ENCODE data around the gene KRT10.

The KRT10 gene

DNA sequence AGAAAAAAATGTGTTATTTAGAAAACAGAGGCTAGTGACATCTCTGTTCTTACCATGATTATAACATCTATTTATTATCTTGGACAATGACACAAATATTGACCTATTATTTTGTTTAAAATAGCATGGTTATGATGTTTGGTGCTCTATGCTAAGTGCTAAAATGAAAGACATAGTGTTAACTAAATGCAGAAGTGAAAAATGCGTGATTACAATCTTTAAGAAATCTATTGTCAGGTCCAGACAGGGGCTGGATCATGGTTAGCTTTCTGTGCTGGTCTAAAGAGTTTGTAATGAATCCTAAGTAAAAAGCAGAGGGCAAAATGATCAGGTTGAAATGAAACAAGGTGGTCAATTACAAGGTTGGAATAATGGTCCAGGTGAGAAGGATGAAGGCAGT is 22.0 kb downstream of the KRT10 start:
- no peak for DNase-seq

DNA sequence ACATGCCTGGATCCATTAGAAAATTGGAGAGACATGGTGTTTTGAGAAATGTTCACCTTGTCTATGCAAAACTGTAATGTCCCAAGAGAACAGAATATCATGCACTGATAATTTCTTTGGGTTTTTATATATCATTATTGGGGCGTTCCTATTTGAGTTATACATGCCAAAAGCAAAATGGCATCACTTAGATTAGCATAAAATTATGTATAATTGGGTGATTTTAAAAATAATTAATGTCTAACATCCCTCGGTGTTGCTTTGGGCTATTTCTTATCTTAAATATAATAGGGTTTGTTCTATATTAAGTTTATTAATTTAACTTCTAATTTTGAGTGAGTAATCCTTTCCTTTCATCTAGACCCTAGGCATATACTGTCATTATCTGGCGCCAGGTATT is 22.6 kb downstream of the KRT10 start, which contains the start of gene KRT28:
Gene KRT28, minus strand, starts transcription at position 101 of the 400 bp plus-strand sequence. Its CDS starts 66 bp downstream, at position 35.
- no peak for DNase-seq

DNA sequence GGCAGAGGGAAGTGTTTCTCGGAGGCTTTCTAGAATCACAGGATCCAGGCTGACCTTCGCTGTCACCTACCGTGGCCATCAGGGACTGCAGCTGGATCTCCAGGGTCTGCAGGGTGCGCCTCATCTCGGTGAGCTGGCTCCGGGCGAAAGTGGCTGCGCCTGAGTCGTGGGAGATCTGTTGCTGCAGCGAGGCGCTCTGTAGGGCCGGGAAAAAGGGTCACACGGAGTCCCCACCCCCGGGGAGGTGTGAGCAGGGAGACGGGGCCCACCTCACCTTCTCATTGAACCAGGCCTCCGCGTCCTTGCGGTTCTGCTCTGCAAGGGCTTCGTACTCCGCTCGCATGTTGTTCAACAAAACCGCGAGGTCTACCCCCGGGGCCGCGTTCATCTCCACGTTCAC is 25.6 kb downstream of the KRT10 start:
- DNase-seq = no peak

GRCh38 chr17:40795019-40795667 is 27.3 kb downstream of the KRT10 start:
- DNase-seq = no peak

DNA sequence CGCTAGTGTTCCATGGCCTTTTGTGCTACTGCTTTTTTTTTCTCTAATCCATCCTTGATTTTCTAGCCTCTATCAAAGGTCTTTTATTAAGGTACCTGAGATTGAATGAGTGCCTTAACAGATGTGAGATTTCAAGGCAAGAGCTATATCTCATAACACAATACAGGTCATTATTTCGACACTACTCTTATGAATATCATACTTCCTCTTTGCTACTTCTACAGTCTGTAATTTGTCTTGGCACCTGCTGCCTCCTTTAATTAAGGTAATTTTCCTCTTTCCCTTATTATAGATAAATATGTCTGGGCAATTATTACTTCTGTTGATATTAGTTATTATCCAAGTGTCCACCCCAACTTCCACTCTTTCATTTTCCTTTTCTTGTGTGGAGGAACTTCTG is 27.9 kb downstream of the KRT10 start:
- no peak for DNase-seq

DNA sequence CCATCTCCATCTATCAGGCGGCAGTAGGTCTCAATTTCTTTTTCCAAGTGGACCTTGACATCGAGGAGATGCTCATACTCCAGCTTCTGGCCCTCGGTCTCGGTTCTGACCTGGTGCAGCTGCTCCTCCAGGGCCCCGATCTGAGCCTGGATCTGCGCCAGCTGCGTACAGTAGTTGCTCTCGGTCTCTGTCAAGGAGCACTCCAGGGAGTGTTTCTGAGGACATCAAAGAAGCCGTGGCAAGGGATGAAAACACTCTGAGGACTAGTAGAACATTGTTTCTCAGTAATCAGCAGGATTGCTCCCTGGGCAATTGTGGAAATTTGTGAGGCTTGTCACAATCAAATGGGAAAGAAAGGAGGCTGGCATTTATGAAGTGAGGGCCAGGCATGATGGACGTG is 28.6 kb downstream of the KRT10 start:
- no peak for DNase-seq

DNA sequence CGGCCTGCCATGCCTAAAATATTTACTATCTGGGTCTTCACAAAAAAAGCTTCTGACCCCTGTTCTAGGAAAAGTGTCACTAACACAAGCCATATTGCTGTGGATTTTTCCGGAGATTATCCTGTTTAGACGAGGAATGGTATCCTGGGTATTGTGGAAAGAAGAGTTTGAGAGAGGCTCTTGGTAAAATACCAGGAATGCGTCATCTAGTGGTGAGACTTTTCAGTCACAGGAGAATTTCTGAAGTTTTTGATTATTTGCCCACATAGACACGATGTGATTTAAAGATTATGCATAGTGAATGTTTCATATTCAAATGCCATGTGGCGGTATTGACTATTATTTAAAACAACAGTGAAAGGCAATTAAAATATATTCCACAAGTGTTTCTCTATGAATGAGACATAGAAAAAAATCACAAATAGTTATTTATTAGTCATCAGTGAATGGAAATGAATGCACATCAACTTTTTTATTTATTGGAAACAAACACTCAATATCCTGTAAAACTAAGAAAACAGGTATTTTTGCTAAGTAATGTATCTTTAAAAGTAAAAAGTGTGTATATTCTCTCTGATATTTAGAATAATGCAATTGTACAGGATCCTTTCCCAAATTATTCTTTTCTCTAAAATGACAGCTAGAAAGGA is 30.5 kb downstream of the KRT10 start:
- no peak for DNase-seq

GRCh38 chr17:40791111-40791510 is 31.3 kb downstream of the KRT10 start:
- no peak for DNase-seq

GRCh38 chr17:40782450-40782849 is 40.0 kb downstream of the KRT10 start, which contains the start of gene KRT27:
KRT27 (minus strand) TSS chr17:40782550; CDS start chr17:40782493, 57 bp downstream.
- no peak for DNase-seq

GRCh38 chr17:40779181-40779909 is 43.1 kb downstream of the KRT10 start:
- no peak for DNase-seq

GRCh38 chr17:40778461-40778860 is 44.0 kb downstream of the KRT10 start:
- DNase-seq = no peak

GRCh38 chr17:40777971-40778370 is 44.4 kb downstream of the KRT10 start:
- DNase-seq = no peak

GRCh38 chr17:40777459-40777858 is 45.0 kb downstream of the KRT10 start:
- no peak for DNase-seq

DNA sequence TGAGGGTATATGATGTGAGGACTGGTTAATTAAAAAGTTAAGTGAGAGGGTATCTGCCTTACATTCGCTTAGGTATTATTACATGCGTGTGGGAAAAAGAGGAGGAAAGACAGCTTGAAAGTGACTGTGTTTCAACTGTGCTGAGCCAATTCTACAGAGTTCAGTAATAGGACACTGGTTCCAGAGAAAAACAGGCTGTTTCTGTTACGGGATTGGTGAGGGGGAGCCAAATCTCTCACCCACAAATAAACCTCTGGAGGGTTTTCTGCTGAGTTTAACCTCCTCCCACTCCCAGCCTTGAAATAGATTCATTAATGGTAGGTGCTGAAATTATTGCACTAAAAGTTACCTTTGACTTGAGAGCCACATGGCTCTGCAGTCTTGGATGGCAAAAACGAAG is 46.5 kb downstream of the KRT10 start:
- no peak for DNase-seq

DNA sequence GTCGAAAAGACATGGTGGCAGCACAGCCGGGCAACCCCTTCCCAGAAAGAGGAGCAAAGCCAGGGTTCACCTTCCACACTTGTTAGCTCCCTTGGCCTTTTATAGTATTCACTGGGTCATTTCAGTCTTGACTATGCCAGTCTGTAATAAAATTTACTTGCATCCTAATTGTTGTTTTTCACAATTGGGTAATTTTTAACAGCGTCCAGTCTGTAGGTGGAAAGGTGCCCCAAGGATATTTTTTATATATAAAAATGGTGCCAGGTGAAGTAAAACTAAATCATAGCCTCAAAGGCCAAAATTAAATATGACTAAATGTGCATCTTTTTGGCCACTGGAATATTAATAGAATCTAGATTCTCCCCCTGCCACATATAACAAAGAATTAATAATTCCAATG is 50.3 kb downstream of the KRT10 start, which contains the start of gene KRT26:
Gene KRT26, minus strand, starts transcription at position 101 of the 400 bp plus-strand sequence. Its CDS starts 88 bp downstream, at position 13.
- no peak for DNase-seq
